H1 (cell line): ENCODE measurements around the gene USB1. TPM values are rescaled to one million over a fixed set of nuclear protein-coding genes. Genes with fewer than 3 reads are reported as not detected.

Source experiments
- CTCF ChIA-PET: fragments of 300-600 bp; sonication (Branson Sonifier 250); formaldehyde crosslinking; loops from one replicate; lab custom pipeline; 2021; ENCODE audit not compliant: partially characterized antibody; lab: Charles Lee
- POLR2A ChIA-PET: fragments of 300-600 bp; sonication (Branson Sonifier 250); formaldehyde crosslinking; loops from one replicate; lab custom pipeline; 2021; ENCODE audit warnings: inconsistent platforms; ENCODE audit not compliant: partially characterized antibody; lab: Charles Lee
- DNase-seq, 2 experiments: peaks; one replicate each; pipeline versions ENCODE4 v3.0.0 to v3.0.0-alpha.2; 2010 to 2022; ENCODE audit warnings: low spot score in 2 of 2, low read depth in 1 of 2, mixed read lengths in 1 of 2
- FAIRE-seq: peaks from 2 replicates; lab custom pipeline; 2011; peaks lifted over from hg19 to GRCh38; lab: Jason Lieb, UNC
- H2AFZ ChIP-seq: 2 replicates; pipeline ENCODE4 v1.8.1; 2012; ENCODE audit warnings: low read length, inconsistent platforms
- H2AK5ac ChIP-seq: 2 replicates; pipeline ENCODE4 v1.6.1; 2013; ENCODE audit warnings: low read depth, low read length
- H2BK120ac ChIP-seq: replicated peaks from 2 replicates; pipeline ENCODE3; 2013; ENCODE audit warnings: low read depth, low read length, inconsistent platforms
- H2BK12ac ChIP-seq: 2 replicates; pipeline ENCODE4 v1.6.1; 2013; ENCODE audit warnings: low read depth, low read length
- H2BK15ac ChIP-seq: 2 replicates; pipeline ENCODE4 v1.6.1; 2013; ENCODE audit warnings: low read length
- H2BK20ac ChIP-seq: 2 replicates; pipeline ENCODE4 v1.6.1; 2013; ENCODE audit warnings: low read length
- H2BK5ac ChIP-seq: 2 replicates; pipeline ENCODE4 v1.6.1; 2013; ENCODE audit warnings: low read depth, low read length
- H3K14ac ChIP-seq: 2 replicates; pipeline ENCODE4 v1.6.1; 2013; ENCODE audit warnings: inconsistent platforms; ENCODE audit not compliant: insufficient read length
- H3K18ac ChIP-seq: 2 replicates; pipeline ENCODE4 v1.6.1; 2013; ENCODE audit warnings: low read length; ENCODE audit errors: extremely low read depth
- H3K23ac ChIP-seq: 2 replicates; pipeline ENCODE4 v1.6.1; 2013; ENCODE audit warnings: inconsistent platforms; ENCODE audit not compliant: insufficient read length
- H3K23me2 ChIP-seq: 2 replicates; pipeline ENCODE4 v1.6.1; 2013; ENCODE audit warnings: low read depth, low read length
- H3K27ac ChIP-seq: 2 replicates; pipeline ENCODE4 v1.6.1; 2011; ENCODE audit warnings: low read depth, low read length, inconsistent platforms
- H3K27me3 ChIP-seq, 4 experiments: replicated peaks in 1 of 4; 1 replicate in 1 of 4; 2 replicates in 3 of 4; pipeline versions ENCODE4 v1.6.1 to v1.8.1; 2011 to 2013; ENCODE audit warnings: low read length in 3 of 4, mild to moderate bottlenecking in 3 of 4, inconsistent platforms in 2 of 4, mixed read lengths in 2 of 4, moderate library complexity in 1 of 4; ENCODE audit not compliant: control insufficient read depth in 3 of 4, insufficient read depth in 3 of 4; ENCODE audit errors: extremely low read depth in 1 of 4
- H3K36me3 ChIP-seq, 4 experiments: 2 replicates each; pipeline versions ENCODE4 v1.6.1 to v1.8.1; 2011 to 2013; ENCODE audit warnings: mild to moderate bottlenecking in 4 of 4, low read length in 3 of 4, moderate library complexity in 2 of 4, control low read depth in 1 of 4, inconsistent platforms in 1 of 4; ENCODE audit not compliant: insufficient read depth in 4 of 4, control insufficient read depth in 2 of 4
- H3K4ac ChIP-seq: replicated peaks from 2 replicates; pipeline ENCODE3; 2013; ENCODE audit warnings: low read length, low read depth, mixed read lengths, inconsistent platforms; ENCODE audit not compliant: insufficient read length
- H3K4me1 ChIP-seq, 4 experiments: replicated peaks in 1 of 4; 1 replicate in 1 of 4; 2 replicates in 3 of 4; pipeline versions ENCODE4 v1.6.1 to v1.8.1; 2011 to 2013; ENCODE audit warnings: low read length in 3 of 4, inconsistent platforms in 2 of 4, mixed read lengths in 1 of 4; ENCODE audit not compliant: insufficient read depth in 4 of 4, control insufficient read depth in 3 of 4
- H3K4me2 ChIP-seq, 2 experiments: 2 replicates each; pipeline versions ENCODE4 v1.6.1 to v1.8.1; 2011 to 2013; ENCODE audit warnings: low read depth in 2 of 2, low read length in 2 of 2, control low read depth in 1 of 2, inconsistent platforms in 1 of 2, mild to moderate bottlenecking in 1 of 2; ENCODE audit not compliant: insufficient read depth in 1 of 2
- H3K4me3 ChIP-seq, 4 experiments: fragments of 200-600, 300-600 bp in 1 of 4; sonication (generic), shearing (Covaris generic), sonication (Bioruptor Twin) in 1 of 4; 2 replicates each; pipeline versions ENCODE4 v1.5.1 to v1.8.1; 2011 to 2016; ENCODE audit warnings: low read length in 4 of 4, low read depth in 3 of 4, control low read depth in 2 of 4, inconsistent platforms in 2 of 4, mild to moderate bottlenecking in 2 of 4, mixed read lengths in 1 of 4, moderate library complexity in 1 of 4; ENCODE audit not compliant: insufficient read depth in 2 of 4; ENCODE audit errors: extremely low read depth in 1 of 4
- H3K56ac ChIP-seq: replicated peaks from 2 replicates; pipeline ENCODE3; 2013; ENCODE audit warnings: low read depth, mild to moderate bottlenecking, mixed read lengths, low read length, inconsistent platforms; ENCODE audit not compliant: insufficient read length
- H3K79me1 ChIP-seq: 2 replicates; pipeline ENCODE4 v1.6.1; 2013; ENCODE audit warnings: low read depth, low read length, control low read depth
- H3K79me2 ChIP-seq, 2 experiments: 2 replicates each; pipeline versions ENCODE4 v1.6.1 to v1.8.1; 2012 to 2013; ENCODE audit warnings: low read length in 2 of 2, mild to moderate bottlenecking in 2 of 2, inconsistent platforms in 1 of 2; ENCODE audit not compliant: insufficient read depth in 2 of 2, control insufficient read depth in 1 of 2
- H3K9ac ChIP-seq, 4 experiments: replicated peaks in 1 of 4; 1 replicate in 1 of 4; 2 replicates in 3 of 4; pipeline versions ENCODE4 v1.6.1 to v1.8.1; 2011 to 2013; ENCODE audit warnings: low read depth in 3 of 4, low read length in 3 of 4, control low read depth in 2 of 4, mild to moderate bottlenecking in 2 of 4, moderate library complexity in 2 of 4, inconsistent platforms in 1 of 4; ENCODE audit errors: extremely low read depth in 1 of 4
- H3K9me3 ChIP-seq, 2 experiments: 2 replicates each; pipeline versions ENCODE4 v1.6.1 to v1.8.1; 2012 to 2013; ENCODE audit warnings: mild to moderate bottlenecking in 2 of 2, moderate library complexity in 2 of 2, control low read depth in 1 of 2, inconsistent platforms in 1 of 2, low read depth in 1 of 2, low read length in 1 of 2, mixed read lengths in 1 of 2; ENCODE audit not compliant: insufficient read depth in 2 of 2
- H4K20me1 ChIP-seq, 2 experiments: replicated peaks in 1 of 2; 2 replicates each; pipeline versions ENCODE3 to v1.8.1; 2011 to 2013; ENCODE audit warnings: inconsistent platforms in 2 of 2, low read length in 2 of 2, mild to moderate bottlenecking in 1 of 2; ENCODE audit not compliant: insufficient read depth in 2 of 2, control insufficient read depth in 1 of 2
- H4K5ac ChIP-seq: 2 replicates; pipeline ENCODE4 v1.6.1; 2013; ENCODE audit warnings: low read length, low read depth, mixed read lengths, inconsistent platforms; ENCODE audit not compliant: insufficient read length
- H4K8ac ChIP-seq: 2 replicates; pipeline ENCODE4 v1.8.0; 2013; ENCODE audit warnings: mild to moderate bottlenecking, moderate library complexity, low read length, inconsistent platforms; ENCODE audit not compliant: insufficient read depth; ENCODE audit errors: extremely low read depth
- H4K91ac ChIP-seq: replicated peaks from 2 replicates; pipeline ENCODE3; 2013; ENCODE audit warnings: low read length, mixed read lengths, inconsistent platforms; ENCODE audit not compliant: insufficient read length
- CEBPB ChIP-seq: IDR thresholded peaks from 2 replicates; pipeline ENCODE4 v1.6.1; 2012; ENCODE audit warnings: low read depth, low read length
- CREB1 ChIP-seq: IDR thresholded peaks from 2 replicates; pipeline ENCODE4 v1.6.1; 2012; ENCODE audit warnings: inconsistent platforms
- EZH2 ChIP-seq: fragments of 200-600 bp; sonication (generic); IDR thresholded peaks from 2 replicates; pipeline ENCODE4 v1.7.1; 2012; ENCODE audit warnings: low read depth, mild to moderate bottlenecking, moderate library complexity, low read length, inconsistent platforms; ENCODE audit not compliant: severe bottlenecking
- GABPA ChIP-seq: IDR thresholded peaks from 2 replicates; pipeline ENCODE4 v1.6.1; 2011; ENCODE audit warnings: mild to moderate bottlenecking, low read length, moderate library complexity, borderline replicate concordance; ENCODE audit not compliant: insufficient read depth
- GTF2F1 ChIP-seq: IDR thresholded peaks from 2 replicates; pipeline ENCODE4 v1.6.1; 2012; ENCODE audit warnings: low read depth, low read length, improper control_type of control experiment, borderline replicate concordance
- NANOG ChIP-seq: IDR thresholded peaks from 2 replicates; pipeline ENCODE4 v1.6.1; 2011; ENCODE audit warnings: low read length, low read depth, mild to moderate bottlenecking, inconsistent platforms; ENCODE audit not compliant: insufficient read depth, poor library complexity, severe bottlenecking
- NRF1 ChIP-seq: IDR thresholded peaks from 2 replicates; pipeline ENCODE4 v1.6.1; 2011; ENCODE audit warnings: mild to moderate bottlenecking, low read depth, low read length, improper control_type of control experiment
- POLR2A ChIP-seq, 2 experiments: IDR thresholded peaks; 1 replicate in 1 of 2; 2 replicates in 1 of 2; pipeline ENCODE4 v1.6.1; 2011; ENCODE audit warnings: low read depth in 2 of 2, low read length in 2 of 2, mild to moderate bottlenecking in 2 of 2; ENCODE audit errors: control extremely low read depth in 1 of 2
- RAD21 ChIP-seq, 2 experiments: IDR thresholded peaks in 1 of 2; conservative IDR thresholded peaks in 1 of 2; 2 replicates each; pipeline ENCODE4 v1.6.1; 2011; ENCODE audit warnings: low read depth in 2 of 2, low read length in 2 of 2, improper control_type of control experiment in 1 of 2, inconsistent platforms in 1 of 2, mild to moderate bottlenecking in 1 of 2, moderate library complexity in 1 of 2
- SIN3A ChIP-seq, 2 experiments: IDR thresholded peaks in 1 of 2; conservative IDR thresholded peaks in 1 of 2; 2 replicates each; pipeline ENCODE4 v1.6.1; 2011 to 2012; ENCODE audit warnings: low read length in 2 of 2, improper control_type of control experiment in 1 of 2, low read depth in 1 of 2, mild to moderate bottlenecking in 1 of 2
- YY1 ChIP-seq: IDR thresholded peaks from 2 replicates; pipeline ENCODE4 v1.6.1; 2011; ENCODE audit warnings: low read depth, mild to moderate bottlenecking, low read length
- WGBS, 2 experiments: shearing (Covaris generic) in 1 of 2; methylation state at CpG; one replicate each; pipeline versions ENCODE4 v1.1.6 to v1.1.7; 2013 to 2015; ENCODE audit warnings: low lambda C conversion rate in 2 of 2, mixed read lengths in 2 of 2, inconsistent platforms in 1 of 2, low coverage in 1 of 2, missing lambda C conversion rate in 1 of 2; ENCODE audit not compliant: insufficient replicate concordance in 2 of 2, insufficient coverage in 1 of 2, insufficient read length in 1 of 2; ENCODE audit errors: extremely low coverage in 1 of 2, missing lambda C conversion rate in 1 of 2; 5-methylcytosine and 5-hydroxymethylcytosine counted together
- polyA plus RNA-seq, 7 experiments: library from polyadenylated mRNA; depleted of rRNA in 3 of 7; stranded (reverse) in 5 of 7; unstranded in 2 of 7; fragments of >200 nt in 5 of 7; fragments of 200-250 nt in 2 of 7; gene quantifications; 1 replicate in 5 of 7; 2 replicates in 1 of 7; 4 replicates in 1 of 7; pipeline versions ENCODE4 v1.2.1 to v1.2.3, GENCODE V29; 2011 to 2013; ENCODE audit warnings: missing spikeins in 2 of 7, mixed read lengths in 2 of 7
- total RNA-seq: library from RNA; stranded (reverse); fragmentation: NEBNext Ultra II Directional; extraction: Animal tissue kit (Norgen Biotek cat#: 25700); gene quantifications from 2 replicates; pipeline ENCODE4 v1.2.1, GENCODE V29; 2021
- TF ChIP-seq, protein P1 (sequence below): IDR thresholded peaks from 2 replicates; pipeline ENCODE4 v1.6.1; 2011; ENCODE audit warnings: low read depth, mild to moderate bottlenecking, low read length; ENCODE audit not compliant: insufficient read depth

The USB1 gene
- total and polyA plus RNA-seq, 2 of the 8 experiments (the other 6 are each of a cell fraction or from before 2014, with no cell fraction given) = 65.4 to 75.9 TPM

DNA sequence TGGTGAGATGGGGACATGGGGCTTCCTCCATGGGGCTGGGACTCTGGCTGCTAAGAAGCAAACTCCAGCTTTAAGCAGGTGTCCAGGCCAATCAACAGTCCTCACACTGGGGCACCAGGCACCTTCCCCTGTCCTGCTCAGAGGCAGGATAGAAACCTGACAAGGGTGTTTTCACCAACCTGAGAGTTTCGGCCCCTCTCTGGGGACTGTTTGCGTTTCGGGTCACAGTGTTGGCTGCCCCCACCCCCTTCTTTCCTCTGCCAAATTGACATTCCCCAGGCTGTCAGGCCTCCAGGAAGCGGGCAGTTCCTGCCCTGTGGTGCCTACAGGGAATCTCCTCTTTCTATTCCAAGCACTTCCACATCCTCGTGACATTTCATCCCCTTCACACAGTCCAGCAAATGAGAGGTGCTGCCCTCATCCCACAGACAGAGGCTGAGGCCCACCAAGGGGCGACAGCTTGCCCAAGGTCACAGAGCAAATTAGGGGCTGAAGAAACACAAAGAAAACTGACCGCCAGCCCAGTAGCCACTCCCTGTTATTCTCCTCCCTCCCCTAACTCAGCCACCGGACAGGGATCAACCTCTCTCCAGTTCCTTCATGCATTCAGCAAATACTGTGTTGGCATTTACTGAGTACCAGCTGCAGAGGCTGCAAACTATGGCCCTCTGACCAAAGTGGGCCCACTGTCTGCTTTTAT is 62.3 kb downstream of the USB1 start:
- H3K27me3 ChIP-seq = no peaks in the 10 kb centered on the region
- no peak overlapping the region for H2BK15ac ChIP-seq
- H3K23ac ChIP-seq = no peak overlapping the region
- H3K56ac ChIP-seq = no peak overlapping the region
- no peak overlapping the region for H3K4me2 ChIP-seq
- peaks cover 0 to 10% (median 5%) of the 10 kb centered on the region in 4 experiments; a peak in 4 of 7 replicates for H3K4me1 ChIP-seq
- no peak overlapping the region for H3K9ac ChIP-seq
- no peaks in the 10 kb centered on the region for H4K20me1 ChIP-seq
- CTCF ChIA-PET = interaction anchor here (0.6 to 2.0 kb wide), 7 partner anchors 25 to 97 kb away, joined by 3 to 8 read pairs (median 4); no protein-coding TSS in a partner anchor
- no peak overlapping the region for H3K18ac ChIP-seq
- no peaks in the 10 kb centered on the region for H3K36me3 ChIP-seq
- H2BK12ac ChIP-seq = no peak overlapping the region
- no peaks in the 10 kb centered on the region for H3K79me1 ChIP-seq
- WGBS, 2 experiments = 68% methylated on average over 8 of the region's 8 CpGs; no CpG with 5 or more reads in 1 of the 2 experiments
- no peak overlapping the region for H3K4me3 ChIP-seq
- FAIRE-seq = no peak
- no peak overlapping the region for H2AK5ac ChIP-seq
- H2BK5ac ChIP-seq = no peak overlapping the region
- no peak overlapping the region for H2AFZ ChIP-seq
- no peak overlapping the region for H3K27ac ChIP-seq
- no peaks in the 10 kb centered on the region for H3K9me3 ChIP-seq
- no peak overlapping the region for H3K4ac ChIP-seq
- no peak overlapping the region for H2BK120ac ChIP-seq
- no peak overlapping the region for H4K5ac ChIP-seq
- no peak for DNase-seq
- no peaks in the 10 kb centered on the region for H3K23me2 ChIP-seq
- no peaks in the 10 kb centered on the region for H3K79me2 ChIP-seq
- H2BK20ac ChIP-seq = no peak overlapping the region
- H4K91ac ChIP-seq = no peak overlapping the region
- POLR2A ChIA-PET = interaction anchor here (0.7 to 1.3 kb wide), 2 partner anchors 58 to 66 kb away, joined by 3 read pairs; partner anchors contain the start of gene CFAP20
- H4K8ac ChIP-seq = no peak overlapping the region
- H3K14ac ChIP-seq = no peak overlapping the region
- TF ChIP-seq CREB1 = no peak
- no peak for TF ChIP-seq GABPA
- TF ChIP-seq, protein P1, sequence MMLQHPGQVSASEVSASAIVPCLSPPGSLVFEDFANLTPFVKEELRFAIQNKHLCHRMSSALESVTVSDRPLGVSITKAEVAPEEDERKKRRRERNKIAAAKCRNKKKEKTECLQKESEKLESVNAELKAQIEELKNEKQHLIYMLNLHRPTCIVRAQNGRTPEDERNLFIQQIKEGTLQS = no peak
- TF ChIP-seq SIN3A (conservative IDR thresholded peaks at IDR 0.05 in 1 of 2, IDR thresholded peaks at IDR 0.05 in 1 of 2; ENCODE audit: low read depth in 1 of 2, low read length in 2 of 2) = no peak
- TF ChIP-seq CEBPB = no peak
- TF ChIP-seq EZH2 = no peak
- TF ChIP-seq YY1 = no peak
- TF ChIP-seq NANOG = no peak
- no peak for TF ChIP-seq GTF2F1
- TF ChIP-seq NRF1 = no peak
- no peak for TF ChIP-seq POLR2A (IDR thresholded peaks at IDR 0.05; ENCODE audit: control extremely low read depth in 1 of 2, low read depth in 2 of 2, low read length in 2 of 2)
- no peak for TF ChIP-seq RAD21 (IDR thresholded peaks at IDR 0.05 in 1 of 2, conservative IDR thresholded peaks at IDR 0.05 in 1 of 2; ENCODE audit: low read depth in 2 of 2, low read length in 2 of 2)
